ENCODE measurements around the gene ITIH5.

The ITIH5 gene

DNA sequence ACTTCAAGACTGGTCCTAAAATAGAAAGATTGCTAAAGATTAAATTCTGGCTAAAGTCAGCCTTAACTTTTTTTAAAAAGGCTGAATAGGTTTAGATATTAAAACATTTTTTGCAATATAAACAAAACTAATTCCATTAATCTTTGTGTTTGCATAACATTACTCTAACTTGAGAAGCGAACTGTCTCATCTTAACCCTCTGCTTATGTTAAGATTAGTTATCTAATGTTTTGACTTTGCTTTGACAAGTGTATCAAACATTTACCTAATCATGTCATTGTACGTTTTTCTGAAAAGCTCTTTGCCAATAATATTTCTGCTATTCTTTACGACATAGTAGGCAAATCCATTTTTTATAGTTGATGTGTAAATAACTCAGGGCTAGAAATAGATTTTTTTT is 68.0 kb downstream of the ITIH5 start:
- no peak overlapping the region for H3K4me3 ChIP-seq (ENCODE audit: low read depth, low read length)
- no peak for DNase-seq (ENCODE audit: low read depth)
- TF ChIP-seq POLR2A (IDR thresholded peaks at IDR 0.05; ENCODE audit: extremely low read depth, insufficient read length) (no peak), MYC (IDR thresholded peaks at IDR 0.05; ENCODE audit: low read depth, low read length) (no peak), CTCF (IDR thresholded peaks at IDR 0.05; ENCODE audit: low read depth, low read length) (no peak)
- TF ChIP-seq, protein P1, sequence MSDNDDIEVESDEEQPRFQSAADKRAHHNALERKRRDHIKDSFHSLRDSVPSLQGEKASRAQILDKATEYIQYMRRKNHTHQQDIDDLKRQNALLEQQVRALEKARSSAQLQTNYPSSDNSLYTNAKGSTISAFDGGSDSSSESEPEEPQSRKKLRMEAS (IDR thresholded peaks at IDR 0.05; ENCODE audit: low read depth, low read length): no peak

DNA sequence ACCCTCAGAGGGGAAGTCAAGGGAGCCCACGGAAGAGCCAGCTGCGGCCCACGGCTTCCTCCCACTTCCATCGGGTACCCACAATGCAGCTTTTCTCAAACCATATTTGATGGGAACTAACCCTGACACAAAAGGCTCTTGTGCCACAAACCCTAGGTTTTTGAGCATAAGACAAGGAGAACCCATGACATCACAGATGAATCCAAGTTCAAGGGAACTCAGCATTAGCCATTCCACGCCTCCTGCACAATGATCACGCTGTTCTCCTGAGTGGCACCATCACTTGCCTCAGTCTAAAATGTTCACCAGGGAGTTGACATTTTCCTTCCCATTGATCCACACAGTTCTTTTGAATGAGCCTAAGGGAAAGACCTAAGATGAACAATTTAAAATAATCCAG is 70.4 kb downstream of the ITIH5 start:
- TF ChIP-seq, protein P1 (IDR thresholded peaks at IDR 0.05; ENCODE audit: low read depth, low read length): no peak
- TF ChIP-seq MYC (IDR thresholded peaks at IDR 0.05; ENCODE audit: low read depth, low read length) (no peak), POLR2A (IDR thresholded peaks at IDR 0.05; ENCODE audit: extremely low read depth, insufficient read length) (no peak), CTCF (IDR thresholded peaks at IDR 0.05; ENCODE audit: low read depth, low read length) (no peak)
- no peak overlapping the region for H3K4me3 ChIP-seq (ENCODE audit: low read depth, low read length)
- no peak for DNase-seq (ENCODE audit: low read depth)

DNA sequence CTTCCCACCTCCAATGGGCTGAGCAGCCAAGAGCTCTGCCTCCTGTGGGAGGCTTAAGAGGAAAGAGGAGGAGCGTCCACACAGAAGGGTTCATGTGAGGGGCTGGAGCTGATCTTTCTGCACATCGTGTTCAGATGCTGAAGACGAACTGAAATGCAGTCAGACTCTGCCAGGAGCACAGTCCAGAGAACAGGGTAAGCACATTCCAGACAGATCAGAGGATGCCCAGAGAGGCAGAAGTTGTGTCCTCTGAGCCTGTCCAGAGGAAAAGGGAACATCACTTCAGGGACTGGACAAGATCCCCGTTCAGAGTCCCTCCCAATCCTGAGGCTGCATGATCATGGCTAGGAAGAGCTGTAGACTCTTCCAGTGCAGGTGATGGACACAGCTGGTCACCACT is 72.9 kb downstream of the ITIH5 start:
- no peak for DNase-seq (ENCODE audit: low read depth)
- no peak overlapping the region for H3K4me3 ChIP-seq (ENCODE audit: low read depth, low read length)
- TF ChIP-seq, protein P1 (IDR thresholded peaks at IDR 0.05; ENCODE audit: low read depth, low read length): no peak
- TF ChIP-seq CTCF (IDR thresholded peaks at IDR 0.05; ENCODE audit: low read depth, low read length) (no peak), POLR2A (IDR thresholded peaks at IDR 0.05; ENCODE audit: extremely low read depth, insufficient read length) (no peak), MYC (IDR thresholded peaks at IDR 0.05; ENCODE audit: low read depth, low read length) (no peak)

GRCh38 chr10:7593063-7593462 is 73.7 kb downstream of the ITIH5 start:
- TF ChIP-seq MYC (IDR thresholded peaks at IDR 0.05; ENCODE audit: low read depth, low read length) (no peak), POLR2A (IDR thresholded peaks at IDR 0.05; ENCODE audit: extremely low read depth, insufficient read length) (no peak), CTCF (IDR thresholded peaks at IDR 0.05; ENCODE audit: low read depth, low read length) (no peak)
- TF ChIP-seq, protein P1 (IDR thresholded peaks at IDR 0.05; ENCODE audit: low read depth, low read length): no peak
- no peak overlapping the region for H3K4me3 ChIP-seq (ENCODE audit: low read depth, low read length)
- DNase-seq (ENCODE audit: low read depth): peak; percentile 4

DNA sequence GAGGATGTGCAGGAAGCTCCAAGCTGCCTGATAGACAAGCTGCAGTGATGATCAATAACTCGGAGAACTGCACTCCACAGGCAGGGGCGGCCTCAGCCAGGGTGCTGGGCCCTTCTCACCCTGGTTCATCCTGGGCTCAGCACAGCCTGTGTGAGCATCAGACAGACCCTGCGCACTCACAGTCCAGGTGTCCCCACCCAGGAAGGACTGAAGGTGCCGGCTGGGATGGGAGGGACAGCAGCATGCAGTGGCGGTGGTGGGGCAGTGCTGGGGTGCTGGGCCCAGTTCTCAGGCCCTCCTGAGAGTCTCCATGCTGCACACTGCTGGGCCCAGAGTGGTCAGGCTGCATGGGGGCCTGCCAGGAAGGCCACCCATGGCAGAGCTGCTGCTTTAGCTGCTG is 74.1 kb downstream of the ITIH5 start:
- no peak overlapping the region for H3K4me3 ChIP-seq (ENCODE audit: low read depth, low read length)
- DNase-seq (ENCODE audit: low read depth): no peak
- TF ChIP-seq MYC (IDR thresholded peaks at IDR 0.05; ENCODE audit: low read depth, low read length): no peak

DNA sequence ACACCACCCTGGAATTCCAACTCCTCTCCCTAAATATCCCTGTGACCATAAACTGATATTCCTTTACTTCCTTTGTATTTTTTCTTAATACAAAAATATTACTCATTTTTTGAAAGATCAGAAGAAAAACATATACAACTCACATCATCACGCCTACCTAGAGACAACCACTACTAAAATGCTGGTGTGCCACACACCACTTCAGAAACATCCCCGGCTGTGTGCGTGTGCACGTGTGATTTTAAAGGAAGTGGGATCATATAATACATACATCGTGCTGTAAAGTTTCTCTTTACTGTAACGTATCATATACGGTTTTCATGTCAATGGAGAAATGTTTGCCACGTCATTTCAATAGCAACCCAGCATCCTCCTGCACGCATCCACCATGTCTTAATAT is 76.5 kb downstream of the ITIH5 start:
- no peak for TF ChIP-seq MYC (IDR thresholded peaks at IDR 0.05; ENCODE audit: low read depth, low read length)
- no peak for TF ChIP-seq CTCF (IDR thresholded peaks at IDR 0.05; ENCODE audit: low read depth, low read length)
- TF ChIP-seq, protein P1 (IDR thresholded peaks at IDR 0.05; ENCODE audit: low read depth, low read length): no peak
- no peak for TF ChIP-seq POLR2A (IDR thresholded peaks at IDR 0.05; ENCODE audit: extremely low read depth, insufficient read length)
- no peak for DNase-seq (ENCODE audit: low read depth)
- no peak overlapping the region for H3K4me3 ChIP-seq (ENCODE audit: low read depth, low read length)

Data from NB4 (cell line).